ENCODE measurements around the gene SYVN1. TPM values are rescaled to one million over a fixed set of nuclear protein-coding genes. Genes with fewer than 3 reads are reported as not detected.
A peak's percentile ranks its signal among the peaks of the same experiment; 100 is the strongest.

Gene SYVN1
- total and polyA plus RNA-seq, 7 donors: 5.1 to 43.5 (median 17.3) TPM

DNA sequence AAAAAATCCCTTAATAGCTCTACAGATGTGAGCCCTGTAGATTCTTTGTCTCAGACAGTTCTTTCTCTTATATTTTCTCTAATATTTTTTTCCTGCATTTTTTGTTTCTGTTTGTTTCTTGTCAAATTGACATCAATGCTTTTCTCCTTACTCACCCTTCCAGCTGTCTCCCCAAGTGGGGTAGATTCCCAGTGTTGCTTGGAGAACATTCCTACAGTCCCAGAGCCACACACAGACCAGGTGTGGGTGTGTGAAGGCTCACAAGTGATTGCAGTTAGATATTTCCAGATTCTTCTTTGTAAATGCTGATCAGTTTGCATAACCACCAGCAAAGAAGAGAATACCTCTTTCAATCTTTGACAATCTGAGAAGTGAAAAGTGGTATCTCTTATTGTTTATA is 30.8 kb downstream of the SYVN1 start:
- Histone ChIP-seq H3K4me1 (no peaks in the 10 kb centered on the region), H3K27ac (no peak overlapping the region), H3K27me3 (no peaks in the 10 kb centered on the region), H3K9me3 (no peaks in the 10 kb centered on the region), H3K4me3 (no peak overlapping the region), H3K36me3 (peaks cover 8 to 32% (median 10%) of the 10 kb centered on the region in 4 donors)
- TF ChIP-seq POLR2A (IDR thresholded peaks at IDR 0.05): no peak
- no peak for TF ChIP-seq POLR2AphosphoS5 (IDR thresholded peaks at IDR 0.05)
- intact Hi-C loops (cut with DNase I): no loop called here
- DNase-seq: no peak

DNA sequence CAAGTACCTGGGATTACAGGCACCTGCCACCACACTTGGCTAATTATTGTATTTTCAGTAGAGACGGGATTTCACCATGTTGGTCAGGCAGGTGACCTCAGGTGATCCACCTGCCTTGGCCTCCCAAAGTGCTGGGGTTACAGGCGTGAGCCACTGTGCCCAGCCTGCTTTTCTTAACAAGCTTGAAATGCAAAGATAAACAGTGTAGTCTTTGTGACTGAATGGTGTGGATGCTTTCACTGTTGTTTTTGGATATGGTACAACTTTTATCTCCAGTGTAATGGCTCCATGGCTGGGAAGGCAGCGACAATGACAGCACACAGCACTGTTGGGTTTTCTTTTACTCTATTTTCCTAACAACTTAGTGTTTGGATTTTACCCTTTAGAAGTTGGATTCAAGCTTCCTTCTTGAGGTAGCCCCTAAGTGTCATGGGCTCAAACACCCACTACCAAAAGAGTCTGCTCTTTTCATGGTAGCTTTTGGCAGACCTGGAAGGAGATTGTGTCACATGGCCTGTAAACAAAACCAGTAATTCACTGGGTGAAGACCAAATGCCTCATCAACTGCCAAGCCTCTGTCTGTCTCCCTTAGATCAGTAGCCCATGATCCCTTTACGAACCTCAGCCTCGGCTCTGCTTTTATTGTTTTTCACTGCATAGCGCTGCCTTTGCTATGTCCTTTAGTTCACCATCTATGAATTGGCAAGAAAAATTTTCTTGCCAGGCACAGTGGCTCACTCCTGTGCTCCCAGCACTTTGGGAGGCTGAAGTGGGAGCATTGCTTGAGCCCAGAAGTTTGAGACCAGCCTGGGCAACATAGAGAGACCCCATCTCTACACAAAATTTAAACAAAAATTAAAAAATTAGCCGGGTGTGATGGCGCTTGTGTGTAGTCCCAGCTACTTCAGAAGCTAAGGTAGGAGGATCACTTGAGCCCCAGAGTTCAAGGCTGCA is 31.9 kb downstream of the SYVN1 start:
- WGBS, 2 donors: 68 to 86% methylated on average over 8 of the region's 8 CpGs
- intact Hi-C loops (cut with DNase I): no loop called here
- Histone ChIP-seq H3K4me3 (no peak overlapping the region), H3K9me3 (no peaks in the 10 kb centered on the region), H3K36me3 (peaks cover 0 to 28% (median 1%) of the 10 kb centered on the region in 4 donors), H3K4me1 (peaks cover 0 to 2% (median under 1%) of the 10 kb centered on the region in 4 donors), H3K27ac (no peak overlapping the region), H3K27me3 (no peaks in the 10 kb centered on the region)
- DNase-seq: no peak
- TF ChIP-seq EP300 (IDR thresholded peaks at IDR 0.05) (no peak), POLR2AphosphoS5 (IDR thresholded peaks at IDR 0.05) (no peak), POLR2A (IDR thresholded peaks at IDR 0.05) (no peak)
- TF ChIP-seq, protein P1, sequence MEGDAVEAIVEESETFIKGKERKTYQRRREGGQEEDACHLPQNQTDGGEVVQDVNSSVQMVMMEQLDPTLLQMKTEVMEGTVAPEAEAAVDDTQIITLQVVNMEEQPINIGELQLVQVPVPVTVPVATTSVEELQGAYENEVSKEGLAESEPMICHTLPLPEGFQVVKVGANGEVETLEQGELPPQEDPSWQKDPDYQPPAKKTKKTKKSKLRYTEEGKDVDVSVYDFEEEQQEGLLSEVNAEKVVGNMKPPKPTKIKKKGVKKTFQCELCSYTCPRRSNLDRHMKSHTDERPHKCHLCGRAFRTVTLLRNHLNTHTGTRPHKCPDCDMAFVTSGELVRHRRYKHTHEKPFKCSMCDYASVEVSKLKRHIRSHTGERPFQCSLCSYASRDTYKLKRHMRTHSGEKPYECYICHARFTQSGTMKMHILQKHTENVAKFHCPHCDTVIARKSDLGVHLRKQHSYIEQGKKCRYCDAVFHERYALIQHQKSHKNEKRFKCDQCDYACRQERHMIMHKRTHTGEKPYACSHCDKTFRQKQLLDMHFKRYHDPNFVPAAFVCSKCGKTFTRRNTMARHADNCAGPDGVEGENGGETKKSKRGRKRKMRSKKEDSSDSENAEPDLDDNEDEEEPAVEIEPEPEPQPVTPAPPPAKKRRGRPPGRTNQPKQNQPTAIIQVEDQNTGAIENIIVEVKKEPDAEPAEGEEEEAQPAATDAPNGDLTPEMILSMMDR (IDR thresholded peaks at IDR 0.05): no peak

DNA sequence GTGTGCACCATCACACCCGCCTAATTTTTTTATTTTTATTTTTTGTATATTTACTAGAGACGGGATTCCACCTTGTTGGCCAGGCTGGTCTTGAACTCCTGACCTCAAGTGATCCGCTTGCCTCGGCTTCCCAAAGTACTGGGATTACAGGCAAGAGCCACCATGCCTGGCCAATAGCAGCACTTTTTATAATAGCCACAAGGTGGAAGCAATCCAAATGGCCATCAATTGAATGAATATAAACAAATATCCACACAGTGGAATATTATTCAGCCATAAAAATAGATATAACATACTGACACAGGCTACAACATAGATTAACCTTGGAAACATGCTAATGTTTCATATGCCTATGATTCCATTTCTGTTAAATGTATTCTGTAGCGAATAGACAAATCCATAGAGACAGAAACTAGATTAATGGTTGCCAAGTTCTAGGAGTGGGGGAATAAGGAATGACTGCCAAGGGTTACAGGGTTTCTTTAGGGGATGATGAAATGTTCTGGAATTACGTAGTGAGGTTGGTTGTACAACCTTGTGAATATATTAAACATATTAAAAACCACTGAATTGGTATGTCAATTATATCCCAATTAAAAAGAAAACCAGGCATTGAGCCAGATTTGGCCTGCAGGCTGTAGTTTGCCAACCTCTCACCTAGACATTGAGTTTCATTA is 33.5 kb downstream of the SYVN1 start:
- H3K4me1 ChIP-seq: peaks cover 0 to 12% (median 10%) of the 10 kb centered on the region in 4 donors
- intact Hi-C loops (cut with DNase I): no loop called here
- no peaks in the 10 kb centered on the region for H3K9me3 ChIP-seq
- no peak overlapping the region for H3K27ac ChIP-seq
- no peak for DNase-seq
- WGBS, 2 donors: 90 to 94% methylated on average over 6 of the region's 6 CpGs
- no peak overlapping the region for H3K4me3 ChIP-seq
- TF ChIP-seq POLR2AphosphoS5 (IDR thresholded peaks at IDR 0.05) (no peak), EP300 (IDR thresholded peaks at IDR 0.05) (no peak), POLR2A (IDR thresholded peaks at IDR 0.05) (no peak)
- TF ChIP-seq, protein P1 (IDR thresholded peaks at IDR 0.05): no peak
- H3K36me3 ChIP-seq: peaks cover 0 to 23% (median 1%) of the 10 kb centered on the region in 4 donors
- H3K27me3 ChIP-seq: no peaks in the 10 kb centered on the region

DNA sequence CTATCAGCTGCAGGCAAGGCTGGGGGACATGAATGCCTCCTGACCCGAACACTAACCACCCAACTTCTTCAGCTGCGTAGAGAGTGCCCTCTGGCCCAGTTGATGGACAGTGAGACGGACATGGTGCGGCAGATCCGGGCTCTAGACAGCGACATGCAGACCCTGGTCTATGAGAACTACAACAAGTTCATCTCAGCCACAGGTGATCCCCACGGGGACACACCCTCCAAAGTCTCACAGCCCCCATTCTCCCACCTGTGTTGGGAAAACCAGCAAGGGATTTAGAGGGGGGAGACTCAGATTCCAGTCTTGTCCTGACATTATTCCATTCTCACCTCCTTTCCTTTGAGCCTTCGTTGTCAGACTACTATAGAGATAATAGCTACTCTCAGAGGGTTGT is 37.4 kb downstream of the SYVN1 start:
- peak overlapping the region; percentile 84 to 97 (median 91) for H3K4me3 ChIP-seq
- TF ChIP-seq, protein P1 (IDR thresholded peaks at IDR 0.05): no peak
- TF ChIP-seq POLR2A (IDR thresholded peaks at IDR 0.05): no peak
- no peak for TF ChIP-seq POLR2AphosphoS5 (IDR thresholded peaks at IDR 0.05)
- no peak for TF ChIP-seq EP300 (IDR thresholded peaks at IDR 0.05)
- whole genome bisulfite sequencing, 2 donors: 19 to 53% methylated on average over 8 of the region's 8 CpGs
- intact Hi-C loops (cut with DNase I): loop anchor here (1.0 to 5.0 kb wide), 3 partner anchors 13 to 85 kb away; partner anchors contain the start of genes ARL2, CDCA5, TM7SF2 and ZFPL1
- no peaks in the 10 kb centered on the region for H3K9me3 ChIP-seq
- peaks cover 0 to 16% (median 13%) of the 10 kb centered on the region in 4 donors for H3K4me1 ChIP-seq
- H3K36me3 ChIP-seq: peaks cover 0 to 12% (median 1%) of the 10 kb centered on the region in 4 donors
- no peak for DNase-seq
- peak overlapping the region; percentile 90 to 95 (median 93) for H3K27ac ChIP-seq
- H3K27me3 ChIP-seq: no peaks in the 10 kb centered on the region
